T-helper 2 cell treated with Interferon-gamma antibody and Interleukin-4, amounts not matched to agents 100 ng/mL and 5 ng/mL, for 36 hours (primary cell): Measurements from ENCODE around the gene CYS1. TPM values are rescaled to one million over a fixed set of nuclear protein-coding genes. Genes with fewer than 3 reads are reported as not detected.
"Not testable (repeated sequence)": the region's sequence is repeated elsewhere in the genome, so short reads cannot be mapped to it uniquely, and the experiment has no call there.

Experiments used
- intact Hi-C: fragments of 100-400 bp; cut with micrococcal nuclease; formaldehyde crosslinking; loops from one replicate; pipeline ENCODE4 v1.15.1; 2023
- total RNA-seq: library from RNA; stranded (reverse); gene quantifications from 2 replicates; pipeline ENCODE4 v1.2.3, GENCODE V29; 2022

CYS1 gene
- total RNA-seq, 1 donor from 2014 or later: 0.70 TPM

- intact Hi-C loops: no loop called here
These were observed 46.8 kb downstream of the CYS1 start for GRCh38 chr2:10033251-10034006.

- intact Hi-C loops: no loop called here
These were observed 47.5 kb downstream of the CYS1 start for GRCh38 chr2:10032746-10033105.

GRCh38 chr2:10031886-10032745 lies 48.1 kb downstream of the CYS1 start:
- intact Hi-C loops: no loop called here

GRCh38 chr2:10030798-10031197 lies 49.4 kb downstream of the CYS1 start:
- intact Hi-C loops: not testable (repeated sequence)

GRCh38 chr2:10030311-10030736 lies 49.9 kb downstream of the CYS1 start:
- intact Hi-C loops: no loop called here

GRCh38 chr2:10029875-10030223 lies 50.4 kb downstream of the CYS1 start:
- intact Hi-C loops: no loop called here

GRCh38 chr2:10028988-10029874 lies 51.0 kb downstream of the CYS1 start:
- intact Hi-C loops: no loop called here

GRCh38 chr2:10028407-10028987 lies 51.7 kb downstream of the CYS1 start:
- intact Hi-C loops: no loop called here

- intact Hi-C loops: no loop called here
These were observed 52.4 kb downstream of the CYS1 start for GRCh38 chr2:10027660-10028330.

GRCh38 chr2:10026940-10027569 lies 53.2 kb downstream of the CYS1 start:
- intact Hi-C loops: no loop called here

GRCh38 chr2:10022966-10023662 lies 57.1 kb downstream of the CYS1 start:
- intact Hi-C loops: no loop called here

GRCh38 chr2:10022445-10022844 lies 57.8 kb downstream of the CYS1 start:
- intact Hi-C loops: no loop called here

GRCh38 chr2:10022041-10022421 lies 58.2 kb downstream of the CYS1 start:
- intact Hi-C loops: no loop called here

- intact Hi-C loops: no loop called here
These were observed 60.4 kb downstream of the CYS1 start for GRCh38 chr2:10019602-10020400.

- intact Hi-C loops: no loop called here
These were observed 61.0 kb downstream of the CYS1 start for GRCh38 chr2:10019174-10019573.

- intact Hi-C loops: no loop called here
These were observed 62.8 kb downstream of the CYS1 start for GRCh38 chr2:10017313-10017941.

GRCh38 chr2:10016802-10017258 lies 63.4 kb downstream of the CYS1 start:
- intact Hi-C loops: no loop called here
